Testis (tissue), 3 donors: ENCODE data around the gene FALEC. TPM values are rescaled to one million over a fixed set of nuclear protein-coding genes. Genes with fewer than 3 reads are reported as not detected.
A peak's percentile ranks its signal among the peaks of the same experiment; 100 is the strongest.

Experiments used
- DNase-seq: peaks from one replicate; pipeline ENCODE4 v3.0.0-alpha.2; 2019
- H3K27ac ChIP-seq, 2 donors: fragments of 200-600 bp; sonication (generic); one replicate each; pipeline ENCODE4 v1.5.1; 2019
- H3K27me3 ChIP-seq: fragments of 200-600 bp; sonication (generic); one replicate; pipeline ENCODE4 v1.5.1; 2019
- H3K36me3 ChIP-seq: fragments of 200-600 bp; sonication (generic); one replicate; pipeline ENCODE4 v1.5.1; 2017; ENCODE audit warnings: low read depth; ENCODE audit errors: missing control alignments
- H3K4me1 ChIP-seq: fragments of 200-600 bp; sonication (generic); one replicate; pipeline ENCODE4 v1.5.1; 2019
- H3K4me3 ChIP-seq, 2 donors: fragments of 200-600 bp; sonication (generic); one replicate each; pipeline ENCODE4 v1.5.1; 2017 to 2019
- H3K9me3 ChIP-seq: fragments of 200-600 bp; sonication (generic); one replicate; pipeline ENCODE4 v1.5.1; 2017
- CTCF ChIP-seq, 3 experiments: fragments of 450-650 bp in 2 of 3; fragments of 200-600 bp in 1 of 3; sonication (generic) in 1 of 3; IDR thresholded peaks; one replicate each; pipeline ENCODE4 v1.5.1; 2016 to 2019; ENCODE audit warnings: antibody characterized with exemption in 3 of 3, mild to moderate bottlenecking in 2 of 3, moderate library complexity in 1 of 3
- POLR2A ChIP-seq: fragments of 450-650 bp; IDR thresholded peaks from one replicate; pipeline ENCODE4 v1.6.1; 2017; ENCODE audit warnings: antibody characterized with exemption, mild to moderate bottlenecking, moderate library complexity
- WGBS, 2 donors: methylation state at CpG; one replicate each; pipeline ENCODE4 v1.1.5; 2018; 5-methylcytosine and 5-hydroxymethylcytosine counted together
- intact Hi-C: fragments of 100-400 bp; cut with DNase I; formaldehyde crosslinking; loops from one replicate; pipeline ENCODE4 v1.15.1; 2023; ENCODE audit warnings: low total_unique reads
- polyA plus RNA-seq: library from polyadenylated mRNA; stranded (reverse); fragments of 350-450 nt; fragmentation: Illumina TruSeq; extraction: RNeasy Lipid Tissue Mini Kit (QIAGEN cat#74804); gene quantifications from one replicate; pipeline ENCODE4 v1.2.3, GENCODE V29; 2014; ENCODE audit warnings: low read depth, low replicate concordance; ENCODE audit not compliant: insufficient read depth
- total RNA-seq, 2 donors: library from RNA; depleted of rRNA; stranded (reverse); fragments of >200 nt; gene quantifications; one replicate each; pipeline ENCODE4 v1.2.3, GENCODE V29; 2016

Gene FALEC
- total and polyA plus RNA-seq, 3 donors from 2014 or later: 1.3 TPM; not detected in 2

DNA sequence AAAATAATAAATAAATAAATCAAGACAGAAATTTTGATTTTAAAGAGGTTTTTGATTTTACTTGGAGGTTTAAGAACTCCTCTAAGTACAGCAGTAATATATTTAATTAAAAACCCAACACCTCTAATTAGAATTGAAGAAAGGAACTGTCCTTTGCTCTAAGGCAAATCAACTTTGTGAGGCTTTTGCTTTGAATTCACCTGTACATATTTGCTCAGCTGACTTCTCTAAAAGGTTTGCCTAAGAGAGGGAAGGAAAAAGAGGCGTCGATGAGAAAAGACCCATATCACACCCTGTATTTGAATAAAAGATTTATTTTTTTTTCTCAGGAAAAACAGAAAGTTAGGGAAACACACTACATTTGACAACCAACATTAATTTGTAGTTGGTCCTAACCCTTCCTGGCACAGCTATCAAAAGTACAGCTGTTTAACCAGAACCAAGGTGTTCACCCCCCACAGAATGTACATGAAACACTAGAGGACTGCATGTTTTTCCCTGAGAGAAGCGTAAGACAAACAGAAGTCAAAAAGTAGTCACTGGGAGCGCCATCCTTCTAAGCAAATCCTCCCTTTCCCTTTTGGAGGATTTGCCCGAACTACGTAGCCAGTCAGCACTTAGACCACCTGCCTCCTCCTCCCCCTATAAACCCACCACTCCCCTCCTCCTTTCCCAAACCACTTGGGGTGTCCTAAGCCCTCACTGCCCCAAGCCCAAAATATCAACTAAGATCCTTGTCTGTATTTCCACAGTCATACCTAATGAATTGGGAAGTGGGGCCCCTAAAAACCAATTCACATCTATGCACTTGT lies 58.9 kb downstream of the FALEC start:
- H3K27ac ChIP-seq: peak overlapping the region; percentile 100
- no peaks in the 10 kb centered on the region for H3K27me3 ChIP-seq
- WGBS, 2 donors: 57 to 67% methylated on average over 6 of the region's 6 CpGs
- no peak overlapping the region for H3K4me3 ChIP-seq
- no peak for DNase-seq
- H3K36me3 ChIP-seq: no peaks in the 10 kb centered on the region
- H3K9me3 ChIP-seq: no peaks in the 10 kb centered on the region
- peaks cover 39% of the 10 kb centered on the region for H3K4me1 ChIP-seq
- intact Hi-C loops: no loop called here
- TF ChIP-seq CTCF (IDR thresholded peaks at IDR 0.05): no peak
- no peak for TF ChIP-seq POLR2A

DNA sequence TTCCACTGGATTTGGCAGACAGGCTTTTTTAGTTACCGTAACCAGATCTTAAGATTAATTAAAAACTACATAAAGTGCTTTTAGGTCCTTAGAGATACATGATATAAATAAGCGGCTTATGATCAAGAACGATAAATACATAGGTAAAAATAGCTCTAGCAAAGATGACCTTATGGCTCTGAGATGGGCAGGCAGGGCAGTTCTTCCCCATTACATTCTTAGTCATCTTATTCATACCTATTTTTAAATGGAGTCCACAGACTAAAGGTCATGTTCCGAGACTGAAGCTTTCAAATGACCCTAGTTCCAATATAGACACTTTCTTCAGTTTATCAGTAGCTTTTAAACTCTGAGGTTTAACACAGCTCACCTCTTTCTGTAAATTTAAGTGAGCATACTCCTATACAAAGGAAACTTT lies 59.5 kb downstream of the FALEC start:
- peaks cover 37% of the 10 kb centered on the region for H3K4me1 ChIP-seq
- no peak overlapping the region for H3K4me3 ChIP-seq
- H3K27ac ChIP-seq: peak overlapping the region; percentile 100
- TF ChIP-seq CTCF (IDR thresholded peaks at IDR 0.05): no peak
- TF ChIP-seq POLR2A: no peak
- H3K9me3 ChIP-seq: no peaks in the 10 kb centered on the region
- no peak for DNase-seq
- H3K36me3 ChIP-seq: no peaks in the 10 kb centered on the region
- H3K27me3 ChIP-seq: no peaks in the 10 kb centered on the region
- 44% methylated on average over 4 of the region's 4 CpGs for WGBS, 2 donors
- intact Hi-C loops: no loop called here

DNA sequence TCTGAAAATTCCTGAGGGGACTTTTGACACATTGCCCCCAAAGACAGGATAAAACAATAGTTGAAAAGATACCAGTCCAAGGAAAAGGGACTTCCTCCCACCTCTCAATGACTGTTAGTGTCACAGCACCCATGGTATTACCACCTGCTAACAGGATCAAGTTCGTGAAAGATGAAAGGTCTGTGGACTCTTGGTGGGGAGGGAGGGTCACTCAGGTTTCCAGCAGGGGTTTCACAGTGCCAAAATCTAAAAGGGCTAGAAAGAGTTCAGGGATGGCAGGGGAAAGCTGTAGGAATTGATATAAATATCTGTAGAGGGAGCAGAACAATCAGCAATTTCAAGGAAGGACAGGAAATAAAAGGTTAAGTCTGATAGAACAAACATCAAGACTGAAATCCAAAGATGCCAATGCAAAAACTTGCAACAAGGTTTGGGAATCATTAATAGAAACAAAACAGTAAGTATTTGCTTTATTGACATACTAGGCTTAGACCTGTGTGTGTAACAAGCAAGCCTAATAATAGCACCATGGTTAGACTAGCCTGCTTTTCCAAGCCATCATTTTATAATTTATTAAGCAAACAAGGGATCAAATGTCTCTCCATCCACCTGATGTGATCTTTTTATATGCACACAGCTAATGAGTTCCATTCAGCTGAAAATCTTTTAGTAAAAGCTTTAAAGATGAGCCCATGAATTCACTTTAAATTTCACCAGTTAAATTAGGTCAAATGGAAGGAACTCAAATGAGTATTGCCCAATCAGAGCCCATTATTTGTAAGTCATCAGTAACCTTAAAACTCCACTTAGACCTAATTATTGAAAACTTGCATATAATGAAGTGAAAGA lies 60.2 kb downstream of the FALEC start:
- H3K36me3 ChIP-seq: no peaks in the 10 kb centered on the region
- intact Hi-C loops: no loop called here
- H3K9me3 ChIP-seq: no peaks in the 10 kb centered on the region
- peak overlapping the region; percentile 100 for H3K27ac ChIP-seq
- no peaks in the 10 kb centered on the region for H3K27me3 ChIP-seq
- 17 to 22% methylated on average over 1 of the region's 1 CpG for WGBS, 2 donors
- H3K4me1 ChIP-seq: peaks cover 38% of the 10 kb centered on the region
- peak overlapping the region; percentile 92 to 100 for H3K4me3 ChIP-seq
- DNase-seq: no peak
- TF ChIP-seq POLR2A: no peak
- TF ChIP-seq CTCF (IDR thresholded peaks at IDR 0.05): no peak

GRCh38 chr1:150576367-150576711 lies 60.8 kb downstream of the FALEC start:
- no peak for DNase-seq
- Histone ChIP-seq H3K27ac (peak overlapping the region; percentile 100), H3K27me3 (no peaks in the 10 kb centered on the region), H3K9me3 (no peaks in the 10 kb centered on the region), H3K4me1 (peaks cover 38% of the 10 kb centered on the region), H3K4me3 (peak overlapping the region; percentile 92 to 100), H3K36me3 (no peaks in the 10 kb centered on the region)
- WGBS, 2 donors: 24 to 25% methylated on average over 4 of the region's 4 CpGs
- intact Hi-C loops: no loop called here
- TF ChIP-seq CTCF (IDR thresholded peaks at IDR 0.05) (no peak), POLR2A (no peak)
